HepG2 (cell line): Measurements from ENCODE around the gene FGF19. TPM values are rescaled to one million over a fixed set of nuclear protein-coding genes. Genes with fewer than 3 reads are reported as not detected.
A peak's percentile ranks its signal among the peaks of the same experiment; 100 is the strongest.

Source experiments
- BRCA1 ChIP-seq: sonication (generic); formaldehyde crosslinking; IDR thresholded peaks from 2 replicates; pipeline ENCODE4 v1.4.0; 2020; ENCODE audit warnings: missing genetic modification reagents
- CENPX ChIP-seq: sonication (generic); formaldehyde crosslinking; IDR thresholded peaks from 2 replicates; pipeline ENCODE4 v1.9.0; 2021; ENCODE audit warnings: mild to moderate bottlenecking, missing genetic modification reagents, moderate library complexity
- CREM ChIP-seq, 2 experiments: sonication (generic) in 1 of 2; formaldehyde crosslinking in 1 of 2; IDR thresholded peaks; 2 replicates each; pipeline versions ENCODE4 v1.4.0 to v1.6.1; 2016 to 2020; ENCODE audit warnings: antibody characterized with exemption in 1 of 2, mild to moderate bottlenecking in 1 of 2, missing genetic modification reagents in 1 of 2
- HNRNPK ChIP-seq: fragments of 200-400 bp; formaldehyde crosslinking; IDR thresholded peaks from 2 replicates; pipeline ENCODE4 v1.6.1; 2018; ENCODE audit warnings: low read length, low read depth, moderate library complexity, mild to moderate bottlenecking; ENCODE audit not compliant: poor library complexity, severe bottlenecking
- JUND ChIP-seq: sonication (generic); formaldehyde crosslinking; IDR thresholded peaks from 2 replicates; pipeline ENCODE4 v1.8.0; 2022; ENCODE audit warnings: mild to moderate bottlenecking, missing genetic modification reagents
- KAT8 ChIP-seq: IDR thresholded peaks from 2 replicates; pipeline ENCODE4 v1.6.1; 2016; ENCODE audit warnings: missing genetic modification reagents, missing compliant biosample characterization
- KDM5A ChIP-seq: fragments of 200-600 bp; sonication (generic); IDR thresholded peaks from 2 replicates; pipeline ENCODE4 v1.7.0; 2018; ENCODE audit warnings: antibody characterized with exemption, mild to moderate bottlenecking, low read length, borderline replicate concordance
- NR2F1 ChIP-seq, 2 experiments: fragments of 450-650 bp in 1 of 2; formaldehyde crosslinking in 1 of 2; IDR thresholded peaks; 2 replicates each; pipeline versions ENCODE4 v1.5.0 to v1.6.1; 2016 to 2020; ENCODE audit warnings: mild to moderate bottlenecking in 1 of 2, missing compliant biosample characterization in 1 of 2, missing genetic modification reagents in 1 of 2, moderate library complexity in 1 of 2
- PHB2 ChIP-seq: fragments of 450-650 bp; IDR thresholded peaks from 2 replicates; pipeline ENCODE4 v1.6.1; 2018; ENCODE audit not compliant: partially characterized antibody
- PHF21A ChIP-seq: sonication (generic); formaldehyde crosslinking; IDR thresholded peaks from 2 replicates; pipeline ENCODE4 v1.5.0; 2020; ENCODE audit warnings: mild to moderate bottlenecking, missing genetic modification reagents
- RORA ChIP-seq: sonication (generic); formaldehyde crosslinking; IDR thresholded peaks from 2 replicates; pipeline ENCODE4 v1.5.0; 2020; ENCODE audit warnings: mild to moderate bottlenecking, missing genetic modification reagents, moderate library complexity
- RXRB ChIP-seq: IDR thresholded peaks from 2 replicates; pipeline ENCODE4 v1.6.1; 2016; ENCODE audit warnings: borderline replicate concordance, missing genetic modification reagents, missing compliant biosample characterization
- SRF ChIP-seq: IDR thresholded peaks from 2 replicates; pipeline ENCODE4 v1.6.1; 2011; ENCODE audit warnings: mild to moderate bottlenecking, low read depth, low read length, moderate library complexity
- TSC22D2 ChIP-seq: sonication (generic); formaldehyde crosslinking; IDR thresholded peaks from 2 replicates; pipeline ENCODE4 v1.5.1; 2020; ENCODE audit warnings: missing genetic modification reagents, mild to moderate bottlenecking, borderline replicate concordance
- ZKSCAN8 ChIP-seq: IDR thresholded peaks from 2 replicates; pipeline ENCODE4 v1.6.1; 2016; ENCODE audit warnings: borderline replicate concordance, missing genetic modification reagents, missing compliant biosample characterization
- ZSCAN22 ChIP-seq: sonication (generic); formaldehyde crosslinking; IDR thresholded peaks from 2 replicates; pipeline ENCODE4 v1.4.0; 2020; ENCODE audit warnings: mild to moderate bottlenecking, missing genetic modification reagents
- polyA plus RNA-seq, 8 experiments: library from polyadenylated mRNA; depleted of rRNA in 3 of 8; stranded (reverse) in 7 of 8; unstranded in 1 of 8; fragments of >200 nt; fragmentation: Illumina TruSeq in 4 of 8; extraction: Trizol in 4 of 8; gene quantifications; 2 replicates each; pipeline versions ENCODE4 v1.2.1 to v1.2.3, GENCODE V29; 2011 to 2016; ENCODE audit warnings: low read depth in 4 of 8, missing spikeins in 1 of 8, mixed read lengths in 1 of 8; ENCODE audit not compliant: insufficient read depth in 1 of 8
- total RNA-seq, 5 experiments: library from RNA; depleted of rRNA; stranded (reverse); fragments of >200 nt; fragmentation: Illumina TruSeq; extraction: Trizol; gene quantifications; 2 replicates each; pipeline ENCODE4 v1.2.3, GENCODE V29; 2016; ENCODE audit warnings: low read depth in 1 of 5
- TF ChIP-seq, protein P1 (sequence below): IDR thresholded peaks from 2 replicates; pipeline ENCODE4 v1.6.1; 2018; ENCODE audit warnings: missing genetic modification reagents, mild to moderate bottlenecking, missing compliant biosample characterization
- TF ChIP-seq, protein P2 (sequence below): IDR thresholded peaks from 2 replicates; pipeline ENCODE4 v1.6.1; 2012; ENCODE audit warnings: low read depth, low read length, improper control_type of control experiment
- TF ChIP-seq, protein P3 (sequence below): sonication (generic); formaldehyde crosslinking; IDR thresholded peaks from 2 replicates; pipeline ENCODE4 v1.5.0; 2020; ENCODE audit warnings: missing genetic modification reagents
- TF ChIP-seq, protein P4 (sequence below): sonication (generic); formaldehyde crosslinking; IDR thresholded peaks from 2 replicates; pipeline ENCODE4 v1.4.0; 2020; ENCODE audit warnings: mild to moderate bottlenecking, missing genetic modification reagents
- TF ChIP-seq, protein P5 (sequence below): sonication (generic); formaldehyde crosslinking; IDR thresholded peaks from 2 replicates; pipeline ENCODE4 v1.5.1; 2020; ENCODE audit warnings: missing genetic modification reagents, mild to moderate bottlenecking, borderline replicate concordance

FGF19 gene
- total and polyA plus RNA-seq, 2 of the 13 experiments (the other 11 are each of a cell fraction or from before 2014, with no cell fraction given), result 0.07 TPM; not detected in 1

DNA sequence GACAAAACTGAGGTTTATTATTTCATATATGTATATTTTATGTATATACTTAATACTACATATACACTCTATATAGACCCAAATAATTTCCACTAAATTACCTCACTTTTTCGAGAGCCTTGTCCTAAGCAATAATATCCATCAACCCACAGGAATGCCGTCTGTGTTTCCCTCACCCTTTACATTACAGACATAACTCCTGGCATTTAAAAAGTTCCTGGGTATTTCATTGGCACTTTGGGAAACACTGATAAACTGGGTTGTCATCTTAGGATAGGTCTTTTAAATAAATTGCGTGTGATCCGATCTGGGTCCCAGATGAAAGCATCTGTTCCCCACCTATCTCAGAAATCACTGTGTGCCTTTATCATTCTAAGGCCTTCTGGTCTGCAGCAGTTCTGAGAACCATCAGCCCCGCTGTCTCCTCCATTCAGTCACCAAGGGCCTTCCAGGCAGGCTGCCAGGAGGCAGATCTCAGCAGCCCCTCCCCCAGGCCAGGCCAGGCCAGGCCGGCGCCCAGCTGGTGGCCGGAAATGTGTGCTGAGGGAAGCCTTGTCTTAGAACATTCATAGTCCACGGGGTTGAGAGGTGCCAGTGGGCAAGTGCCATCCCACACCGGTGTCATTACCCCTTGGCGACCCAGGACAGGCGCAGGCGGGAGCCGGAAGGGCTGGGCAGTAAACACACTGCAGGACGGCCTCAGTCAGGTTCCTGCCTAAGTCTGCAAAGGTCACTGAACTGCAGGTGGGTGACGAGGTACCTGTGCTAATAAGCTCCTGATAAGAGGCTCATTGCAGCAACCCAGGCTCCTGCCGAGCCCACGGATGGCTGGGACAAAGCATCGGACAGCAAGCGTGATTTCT is 3.3 kb downstream of the FGF19 start (continued):
- TF ChIP-seq RXRB (CRISPR knock-in tag) (peak; percentile 83), PHB2 (no peak), HNRNPK (no peak), BRCA1 (CRISPR knock-in tag) (no peak), KDM5A (no peak), ZKSCAN8 (CRISPR knock-in tag) (no peak), PHF21A (CRISPR knock-in tag) (peak; percentile 85), NR2F1 (CRISPR knock-in tag; IDR thresholded peaks at IDR 0.05) (0 out of 4 replicates have a peak, but pooled peaks have one; percentile 7 to 28), ZSCAN22 (CRISPR knock-in tag) (no peak), TSC22D2 (CRISPR knock-in tag) (no peak), CENPX (CRISPR knock-in tag) (no peak), CREM (IDR thresholded peaks at IDR 0.05) (no peak), CREM (CRISPR knock-in tag; IDR thresholded peaks at IDR 0.05) (no peak), JUND (0 out of 2 replicates have a peak, but pooled peaks have one; percentile 24), RORA (no peak), KAT8 (CRISPR knock-in tag) (peak; percentile 65; the same call in 1 of the 2 replicates), SRF (no peak)
- TF ChIP-seq, protein P1, sequence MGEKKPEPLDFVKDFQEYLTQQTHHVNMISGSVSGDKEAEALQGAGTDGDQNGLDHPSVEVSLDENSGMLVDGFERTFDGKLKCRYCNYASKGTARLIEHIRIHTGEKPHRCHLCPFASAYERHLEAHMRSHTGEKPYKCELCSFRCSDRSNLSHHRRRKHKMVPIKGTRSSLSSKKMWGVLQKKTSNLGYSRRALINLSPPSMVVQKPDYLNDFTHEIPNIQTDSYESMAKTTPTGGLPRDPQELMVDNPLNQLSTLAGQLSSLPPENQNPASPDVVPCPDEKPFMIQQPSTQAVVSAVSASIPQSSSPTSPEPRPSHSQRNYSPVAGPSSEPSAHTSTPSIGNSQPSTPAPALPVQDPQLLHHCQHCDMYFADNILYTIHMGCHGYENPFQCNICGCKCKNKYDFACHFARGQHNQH, result peak; percentile 63; the same call in 1 of the 2 replicates
- TF ChIP-seq, protein P2, sequence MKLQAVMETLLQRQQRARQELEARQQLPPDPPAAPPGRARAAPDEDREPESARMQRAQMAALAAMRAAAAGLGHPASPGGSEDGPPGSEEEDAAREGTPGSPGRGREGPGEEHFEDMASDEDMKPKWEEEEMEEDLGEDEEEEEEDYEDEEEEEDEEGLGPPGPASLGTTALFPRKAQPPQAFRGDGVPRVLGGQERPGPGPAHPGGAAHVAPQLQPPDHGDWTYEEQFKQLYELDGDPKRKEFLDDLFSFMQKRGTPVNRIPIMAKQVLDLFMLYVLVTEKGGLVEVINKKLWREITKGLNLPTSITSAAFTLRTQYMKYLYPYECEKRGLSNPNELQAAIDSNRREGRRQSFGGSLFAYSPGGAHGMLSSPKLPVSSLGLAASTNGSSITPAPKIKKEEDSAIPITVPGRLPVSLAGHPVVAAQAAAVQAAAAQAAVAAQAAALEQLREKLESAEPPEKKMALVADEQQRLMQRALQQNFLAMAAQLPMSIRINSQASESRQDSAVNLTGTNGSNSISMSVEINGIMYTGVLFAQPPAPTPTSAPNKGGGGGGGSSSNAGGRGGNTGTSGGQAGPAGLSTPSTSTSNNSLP, result no peak
- TF ChIP-seq, protein P3, sequence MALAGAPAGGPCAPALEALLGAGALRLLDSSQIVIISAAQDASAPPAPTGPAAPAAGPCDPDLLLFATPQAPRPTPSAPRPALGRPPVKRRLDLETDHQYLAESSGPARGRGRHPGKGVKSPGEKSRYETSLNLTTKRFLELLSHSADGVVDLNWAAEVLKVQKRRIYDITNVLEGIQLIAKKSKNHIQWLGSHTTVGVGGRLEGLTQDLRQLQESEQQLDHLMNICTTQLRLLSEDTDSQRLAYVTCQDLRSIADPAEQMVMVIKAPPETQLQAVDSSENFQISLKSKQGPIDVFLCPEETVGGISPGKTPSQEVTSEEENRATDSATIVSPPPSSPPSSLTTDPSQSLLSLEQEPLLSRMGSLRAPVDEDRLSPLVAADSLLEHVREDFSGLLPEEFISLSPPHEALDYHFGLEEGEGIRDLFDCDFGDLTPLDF (CRISPR knock-in tag), result no peak
- TF ChIP-seq, protein P4, sequence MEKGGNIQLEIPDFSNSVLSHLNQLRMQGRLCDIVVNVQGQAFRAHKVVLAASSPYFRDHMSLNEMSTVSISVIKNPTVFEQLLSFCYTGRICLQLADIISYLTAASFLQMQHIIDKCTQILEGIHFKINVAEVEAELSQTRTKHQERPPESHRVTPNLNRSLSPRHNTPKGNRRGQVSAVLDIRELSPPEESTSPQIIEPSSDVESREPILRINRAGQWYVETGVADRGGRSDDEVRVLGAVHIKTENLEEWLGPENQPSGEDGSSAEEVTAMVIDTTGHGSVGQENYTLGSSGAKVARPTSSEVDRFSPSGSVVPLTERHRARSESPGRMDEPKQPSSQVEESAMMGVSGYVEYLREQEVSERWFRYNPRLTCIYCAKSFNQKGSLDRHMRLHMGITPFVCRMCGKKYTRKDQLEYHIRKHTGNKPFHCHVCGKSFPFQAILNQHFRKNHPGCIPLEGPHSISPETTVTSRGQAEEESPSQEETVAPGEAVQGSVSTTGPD (CRISPR knock-in tag), result 0 out of 2 replicates have a peak, but pooled peaks have one; percentile 35
- TF ChIP-seq, protein P5, sequence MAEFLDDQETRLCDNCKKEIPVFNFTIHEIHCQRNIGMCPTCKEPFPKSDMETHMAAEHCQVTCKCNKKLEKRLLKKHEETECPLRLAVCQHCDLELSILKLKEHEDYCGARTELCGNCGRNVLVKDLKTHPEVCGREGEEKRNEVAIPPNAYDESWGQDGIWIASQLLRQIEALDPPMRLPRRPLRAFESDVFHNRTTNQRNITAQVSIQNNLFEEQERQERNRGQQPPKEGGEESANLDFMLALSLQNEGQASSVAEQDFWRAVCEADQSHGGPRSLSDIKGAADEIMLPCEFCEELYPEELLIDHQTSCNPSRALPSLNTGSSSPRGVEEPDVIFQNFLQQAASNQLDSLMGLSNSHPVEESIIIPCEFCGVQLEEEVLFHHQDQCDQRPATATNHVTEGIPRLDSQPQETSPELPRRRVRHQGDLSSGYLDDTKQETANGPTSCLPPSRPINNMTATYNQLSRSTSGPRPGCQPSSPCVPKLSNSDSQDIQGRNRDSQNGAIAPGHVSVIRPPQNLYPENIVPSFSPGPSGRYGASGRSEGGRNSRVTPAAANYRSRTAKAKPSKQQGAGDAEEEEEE (CRISPR knock-in tag), result no peak
